GM23338 (cell line): Measurements from ENCODE around the gene CACNB2. TPM values are rescaled to one million over a fixed set of nuclear protein-coding genes. Genes with fewer than 3 reads are reported as not detected.
A peak's percentile ranks its signal among the peaks of the same experiment; 100 is the strongest.

Experiments used
- ATAC-seq: fragments of 200-7000 bp; cut with Tn5 transposase; 3 replicates; pipeline ENCODE4 v1.9.1; 2020
- DNase-seq: peaks from one replicate; pipeline ENCODE4 v3.0.0-alpha.2; 2015; ENCODE audit warnings: low spot score
- H2AFZ ChIP-seq: fragments of 200-600 bp; sonication (generic); 2 replicates; pipeline ENCODE4 v1.8.0; 2016; ENCODE audit warnings: antibody characterized with exemption, mild to moderate bottlenecking, moderate library complexity
- H3F3A ChIP-seq: fragments of 200-600 bp; sonication (generic); replicated peaks from 2 replicates; pipeline ENCODE4 v1.8.0; 2017; ENCODE audit warnings: antibody characterized with exemption, mixed run types, low read depth
- H3K27ac ChIP-seq: fragments of 200-600 bp; sonication (generic); 2 replicates; pipeline ENCODE4 v1.6.1; 2016; ENCODE audit warnings: low read depth
- H3K27me3 ChIP-seq: fragments of 200-600 bp; sonication (generic); 2 replicates; pipeline ENCODE4 v1.8.0; 2016; ENCODE audit warnings: mild to moderate bottlenecking, mixed run types, moderate library complexity; ENCODE audit not compliant: insufficient read depth
- H3K36me3 ChIP-seq: fragments of 200-600 bp; sonication (generic); 2 replicates; pipeline ENCODE4 v1.8.0; 2016; ENCODE audit warnings: mild to moderate bottlenecking; ENCODE audit not compliant: insufficient read depth
- H3K4me1 ChIP-seq: fragments of 200-600 bp; sonication (generic); 2 replicates; pipeline ENCODE4 v1.8.0; 2016; ENCODE audit warnings: mild to moderate bottlenecking, moderate library complexity; ENCODE audit not compliant: insufficient read depth
- H3K4me2 ChIP-seq: fragments of 200-600 bp; sonication (generic); 2 replicates; pipeline ENCODE4 v1.7.1; 2017; ENCODE audit warnings: mixed run types
- H3K4me3 ChIP-seq: fragments of 200-600 bp; sonication (generic); 2 replicates; pipeline ENCODE4 v1.6.1; 2016; ENCODE audit warnings: mixed run types
- H3K79me2 ChIP-seq: fragments of 200-600 bp; sonication (generic); replicated peaks from 2 replicates; pipeline ENCODE4 v1.8.0; 2017; ENCODE audit warnings: mild to moderate bottlenecking; ENCODE audit not compliant: insufficient read depth
- H3K9me2 ChIP-seq: fragments of 200-600 bp; sonication (generic); 2 replicates; pipeline ENCODE4 v1.8.0; 2017; ENCODE audit not compliant: insufficient read depth
- H4K20me1 ChIP-seq: fragments of 200-600 bp; sonication (generic); replicated peaks from 2 replicates; pipeline ENCODE4 v1.8.0; 2017; ENCODE audit warnings: mild to moderate bottlenecking; ENCODE audit not compliant: insufficient read depth
- H3K27ac Mint-ChIP-seq: 2 replicates; pipeline ENCODE4 v1.8.0; 2020; ENCODE audit warnings: inconsistent platforms, mild to moderate bottlenecking, moderate library complexity, mixed read lengths
- H3K27me3 Mint-ChIP-seq: 3 replicates; pipeline ENCODE4 v1.8.0; 2022; ENCODE audit warnings: low read depth, mild to moderate bottlenecking, moderate library complexity, mixed read lengths, inconsistent platforms; ENCODE audit not compliant: insufficient read depth, poor library complexity
- H3K36me3 Mint-ChIP-seq: 3 replicates; pipeline ENCODE4 v1.8.0; 2021; ENCODE audit warnings: low read depth, mild to moderate bottlenecking, inconsistent platforms, moderate library complexity, mixed read lengths
- H3K4me1 Mint-ChIP-seq: 3 replicates; pipeline ENCODE4 v1.8.0; 2020; ENCODE audit warnings: mild to moderate bottlenecking, inconsistent platforms, mixed read lengths
- H3K4me3 Mint-ChIP-seq: 3 replicates; pipeline ENCODE4 v1.8.0; 2021; ENCODE audit warnings: moderate library complexity, mild to moderate bottlenecking, inconsistent platforms, mixed read lengths
- H3K9me3 Mint-ChIP-seq: 3 replicates; pipeline ENCODE4 v1.8.0; 2020; ENCODE audit warnings: moderate library complexity, mild to moderate bottlenecking, inconsistent platforms, mixed read lengths
- JUNB ChIP-seq: IDR thresholded peaks from one replicate; pipeline ENCODE4 v1.6.1; 2016; ENCODE audit warnings: antibody characterized with exemption; ENCODE audit not compliant: unreplicated experiment
- POLR2AphosphoS5 ChIP-seq: IDR thresholded peaks from 2 replicates; pipeline ENCODE4 v1.6.1; 2016; ENCODE audit warnings: antibody characterized with exemption, low read depth
- ZNF114 ChIP-seq: fragments of 250-450 bp; sonication (Bioruptor Pico); IDR thresholded peaks from 2 replicates; pipeline ENCODE4 v1.5.0; 2020; ENCODE audit warnings: mild to moderate bottlenecking, moderate library complexity
- polyA plus RNA-seq: library from polyadenylated mRNA; unstranded; fragments of >200 nt; fragmentation: Nextera tagmentation; extraction: Ambion mirVana; gene quantifications from 2 replicates; pipeline ENCODE4 v1.2.1, GENCODE V29; 2016
- total RNA-seq: library from RNA; depleted of rRNA; stranded (reverse); fragments of >200 nt; shearing (Covaris generic); gene quantifications from 2 replicates; pipeline ENCODE4 v1.2.3, GENCODE V29; 2014
- TF ChIP-seq, protein P1 (sequence below): IDR thresholded peaks from one replicate; pipeline ENCODE4 v1.6.1; 2018; ENCODE audit warnings: antibody characterized with exemption; ENCODE audit not compliant: unreplicated experiment
- TF ChIP-seq, protein P2 (sequence below): fragments of 250-450 bp; sonication (Bioruptor Pico); IDR thresholded peaks from 2 replicates; pipeline ENCODE4 v1.5.0; 2020; ENCODE audit warnings: mild to moderate bottlenecking, moderate library complexity

CACNB2 gene
- total and polyA plus RNA-seq, 2 experiments from 2014 or later: 5.0 to 5.9 TPM

DNA sequence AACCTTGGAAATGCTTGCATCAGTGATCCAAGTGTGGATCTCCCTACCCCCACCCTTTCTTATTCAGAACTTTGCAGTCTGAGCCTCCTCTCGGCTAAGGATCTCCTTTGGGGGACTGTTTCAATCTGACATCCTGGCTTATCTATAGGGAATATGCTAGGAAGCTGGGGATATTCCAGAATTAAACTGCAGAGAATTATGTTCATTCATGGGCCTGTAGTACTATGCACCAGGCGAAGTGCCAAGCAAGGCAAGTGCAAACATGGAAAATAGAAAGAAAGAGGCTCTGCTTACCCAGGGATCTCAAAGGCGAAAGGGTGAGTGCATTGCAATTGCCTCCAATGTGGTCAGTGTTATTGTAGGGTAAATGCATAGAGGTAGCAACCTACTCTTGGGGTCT is 96.5 kb downstream of the CACNB2 start:
- H3K9me2 ChIP-seq: no peaks in the 10 kb centered on the region

More for the DNA sequence above, 96.5 kb downstream of the CACNB2 start:
- DNase-seq (no peak), ATAC-seq (no peak; the same call in 2 of the 3 replicates)
- H3K36me3 ChIP-seq: no peaks in the 10 kb centered on the region
- no peaks in the 10 kb centered on the region for H3K79me2 ChIP-seq
- H3K4me2 ChIP-seq: 0 out of 2 replicates have a peak overlapping the region, but pooled peaks have one; percentile 36
- no peaks in the 10 kb centered on the region for H3F3A ChIP-seq
- no peak overlapping the region for H2AFZ ChIP-seq
- no peaks in the 10 kb centered on the region for H4K20me1 ChIP-seq
- H3K27me3 ChIP-seq: no peaks in the 10 kb centered on the region
- Mint-ChIP-seq H3K4me3 (no peak overlapping the region), H3K4me1 (peaks cover 21% of the 10 kb centered on the region), H3K27me3 (no peaks in the 10 kb centered on the region), H3K36me3 (no peaks in the 10 kb centered on the region; the same call in 2 of the 3 replicates), H3K9me3 (no peaks in the 10 kb centered on the region), H3K27ac (no peak overlapping the region)
- H3K4me1 ChIP-seq: peaks cover 5% of the 10 kb centered on the region; the same call in 1 of the 2 replicates
- H3K27ac ChIP-seq: no peak overlapping the region
- H3K4me3 ChIP-seq: no peak overlapping the region
- TF ChIP-seq, protein P1, sequence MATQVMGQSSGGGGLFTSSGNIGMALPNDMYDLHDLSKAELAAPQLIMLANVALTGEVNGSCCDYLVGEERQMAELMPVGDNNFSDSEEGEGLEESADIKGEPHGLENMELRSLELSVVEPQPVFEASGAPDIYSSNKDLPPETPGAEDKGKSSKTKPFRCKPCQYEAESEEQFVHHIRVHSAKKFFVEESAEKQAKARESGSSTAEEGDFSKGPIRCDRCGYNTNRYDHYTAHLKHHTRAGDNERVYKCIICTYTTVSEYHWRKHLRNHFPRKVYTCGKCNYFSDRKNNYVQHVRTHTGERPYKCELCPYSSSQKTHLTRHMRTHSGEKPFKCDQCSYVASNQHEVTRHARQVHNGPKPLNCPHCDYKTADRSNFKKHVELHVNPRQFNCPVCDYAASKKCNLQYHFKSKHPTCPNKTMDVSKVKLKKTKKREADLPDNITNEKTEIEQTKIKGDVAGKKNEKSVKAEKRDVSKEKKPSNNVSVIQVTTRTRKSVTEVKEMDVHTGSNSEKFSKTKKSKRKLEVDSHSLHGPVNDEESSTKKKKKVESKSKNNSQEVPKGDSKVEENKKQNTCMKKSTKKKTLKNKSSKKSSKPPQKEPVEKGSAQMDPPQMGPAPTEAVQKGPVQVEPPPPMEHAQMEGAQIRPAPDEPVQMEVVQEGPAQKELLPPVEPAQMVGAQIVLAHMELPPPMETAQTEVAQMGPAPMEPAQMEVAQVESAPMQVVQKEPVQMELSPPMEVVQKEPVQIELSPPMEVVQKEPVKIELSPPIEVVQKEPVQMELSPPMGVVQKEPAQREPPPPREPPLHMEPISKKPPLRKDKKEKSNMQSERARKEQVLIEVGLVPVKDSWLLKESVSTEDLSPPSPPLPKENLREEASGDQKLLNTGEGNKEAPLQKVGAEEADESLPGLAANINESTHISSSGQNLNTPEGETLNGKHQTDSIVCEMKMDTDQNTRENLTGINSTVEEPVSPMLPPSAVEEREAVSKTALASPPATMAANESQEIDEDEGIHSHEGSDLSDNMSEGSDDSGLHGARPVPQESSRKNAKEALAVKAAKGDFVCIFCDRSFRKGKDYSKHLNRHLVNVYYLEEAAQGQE: no peak
- no peak for TF ChIP-seq JUNB
- no peak for TF ChIP-seq POLR2AphosphoS5
- TF ChIP-seq, protein P2, sequence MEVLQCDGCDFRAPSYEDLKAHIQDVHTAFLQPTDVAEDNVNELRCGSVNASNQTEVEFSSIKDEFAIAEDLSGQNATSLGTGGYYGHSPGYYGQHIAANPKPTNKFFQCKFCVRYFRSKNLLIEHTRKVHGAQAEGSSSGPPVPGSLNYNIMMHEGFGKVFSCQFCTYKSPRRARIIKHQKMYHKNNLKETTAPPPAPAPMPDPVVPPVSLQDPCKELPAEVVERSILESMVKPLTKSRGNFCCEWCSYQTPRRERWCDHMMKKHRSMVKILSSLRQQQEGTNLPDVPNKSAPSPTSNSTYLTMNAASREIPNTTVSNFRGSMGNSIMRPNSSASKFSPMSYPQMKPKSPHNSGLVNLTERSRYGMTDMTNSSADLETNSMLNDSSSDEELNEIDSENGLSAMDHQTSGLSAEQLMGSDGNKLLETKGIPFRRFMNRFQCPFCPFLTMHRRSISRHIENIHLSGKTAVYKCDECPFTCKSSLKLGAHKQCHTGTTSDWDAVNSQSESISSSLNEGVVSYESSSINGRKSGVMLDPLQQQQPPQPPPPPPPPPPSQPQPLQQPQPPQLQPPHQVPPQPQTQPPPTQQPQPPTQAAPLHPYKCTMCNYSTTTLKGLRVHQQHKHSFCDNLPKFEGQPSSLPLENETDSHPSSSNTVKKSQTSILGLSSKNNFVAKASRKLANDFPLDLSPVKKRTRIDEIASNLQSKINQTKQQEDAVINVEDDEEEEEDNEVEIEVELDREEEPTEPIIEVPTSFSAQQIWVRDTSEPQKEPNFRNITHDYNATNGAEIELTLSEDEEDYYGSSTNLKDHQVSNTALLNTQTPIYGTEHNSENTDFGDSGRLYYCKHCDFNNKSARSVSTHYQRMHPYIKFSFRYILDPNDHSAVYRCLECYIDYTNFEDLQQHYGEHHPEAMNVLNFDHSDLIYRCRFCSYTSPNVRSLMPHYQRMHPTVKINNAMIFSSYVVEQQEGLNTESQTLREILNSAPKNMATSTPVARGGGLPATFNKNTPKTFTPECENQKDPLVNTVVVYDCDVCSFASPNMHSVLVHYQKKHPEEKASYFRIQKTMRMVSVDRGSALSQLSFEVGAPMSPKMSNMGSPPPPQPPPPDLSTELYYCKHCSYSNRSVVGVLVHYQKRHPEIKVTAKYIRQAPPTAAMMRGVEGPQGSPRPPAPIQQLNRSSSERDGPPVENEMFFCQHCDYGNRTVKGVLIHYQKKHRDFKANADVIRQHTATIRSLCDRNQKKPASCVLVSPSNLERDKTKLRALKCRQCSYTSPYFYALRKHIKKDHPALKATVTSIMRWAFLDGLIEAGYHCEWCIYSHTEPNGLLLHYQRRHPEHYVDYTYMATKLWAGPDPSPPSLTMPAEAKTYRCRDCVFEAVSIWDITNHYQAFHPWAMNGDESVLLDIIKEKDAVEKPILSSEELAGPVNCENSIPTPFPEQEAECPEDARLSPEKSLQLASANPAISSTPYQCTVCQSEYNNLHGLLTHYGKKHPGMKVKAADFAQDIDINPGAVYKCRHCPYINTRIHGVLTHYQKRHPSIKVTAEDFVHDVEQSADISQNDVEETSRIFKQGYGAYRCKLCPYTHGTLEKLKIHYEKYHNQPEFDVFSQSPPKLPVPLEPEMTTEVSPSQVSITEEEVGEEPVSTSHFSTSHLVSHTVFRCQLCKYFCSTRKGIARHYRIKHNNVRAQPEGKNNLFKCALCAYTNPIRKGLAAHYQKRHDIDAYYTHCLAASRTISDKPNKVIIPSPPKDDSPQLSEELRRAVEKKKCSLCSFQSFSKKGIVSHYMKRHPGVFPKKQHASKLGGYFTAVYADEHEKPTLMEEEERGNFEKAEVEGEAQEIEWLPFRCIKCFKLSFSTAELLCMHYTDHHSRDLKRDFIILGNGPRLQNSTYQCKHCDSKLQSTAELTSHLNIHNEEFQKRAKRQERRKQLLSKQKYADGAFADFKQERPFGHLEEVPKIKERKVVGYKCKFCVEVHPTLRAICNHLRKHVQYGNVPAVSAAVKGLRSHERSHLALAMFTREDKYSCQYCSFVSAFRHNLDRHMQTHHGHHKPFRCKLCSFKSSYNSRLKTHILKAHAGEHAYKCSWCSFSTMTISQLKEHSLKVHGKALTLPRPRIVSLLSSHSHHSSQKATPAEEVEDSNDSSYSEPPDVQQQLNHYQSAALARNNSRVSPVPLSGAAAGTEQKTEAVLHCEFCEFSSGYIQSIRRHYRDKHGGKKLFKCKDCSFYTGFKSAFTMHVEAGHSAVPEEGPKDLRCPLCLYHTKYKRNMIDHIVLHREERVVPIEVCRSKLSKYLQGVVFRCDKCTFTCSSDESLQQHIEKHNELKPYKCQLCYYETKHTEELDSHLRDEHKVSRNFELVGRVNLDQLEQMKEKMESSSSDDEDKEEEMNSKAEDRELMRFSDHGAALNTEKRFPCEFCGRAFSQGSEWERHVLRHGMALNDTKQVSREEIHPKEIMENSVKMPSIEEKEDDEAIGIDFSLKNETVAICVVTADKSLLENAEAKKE (CRISPR knock-in tag): no peak
- no peak for TF ChIP-seq ZNF114 (CRISPR knock-in tag)
